HCT116 (cell line): ENCODE data around the gene BEND3.

Source experiments
- CTCF ChIP-seq, 3 experiments: fragments of 200-600 bp in 1 of 3; sonication (generic) in 1 of 3; IDR thresholded peaks in 2 of 3; conservative IDR thresholded peaks in 1 of 3; 2 replicates each; pipeline ENCODE4 v1.5.1; 2012 to 2017; ENCODE audit warnings: low read depth in 2 of 3, low read length in 2 of 3, antibody characterized with exemption in 1 of 3, borderline replicate concordance in 1 of 3, control low read depth in 1 of 3, mild to moderate bottlenecking in 1 of 3, mixed read lengths in 1 of 3, mixed run types in 1 of 3, moderate library complexity in 1 of 3; ENCODE audit not compliant: insufficient read depth in 1 of 3
- EGR1 ChIP-seq: IDR thresholded peaks from 2 replicates; pipeline ENCODE4 v1.6.1; 2012; ENCODE audit warnings: low read depth
- ELF1 ChIP-seq: IDR thresholded peaks from 2 replicates; pipeline ENCODE4 v1.6.1; 2012; ENCODE audit warnings: low read depth, borderline replicate concordance
- EZH2 ChIP-seq: fragments of 200-600 bp; sonication (generic); IDR thresholded peaks from 2 replicates; pipeline ENCODE4 v1.6.1; 2017; ENCODE audit warnings: antibody characterized with exemption, mixed run types
- JUND ChIP-seq: IDR thresholded peaks from 2 replicates; pipeline ENCODE4 v1.6.1; 2012
- POLR2A ChIP-seq: IDR thresholded peaks from 2 replicates; pipeline ENCODE4 v1.7.0; 2011; ENCODE audit warnings: borderline replicate concordance; ENCODE audit not compliant: insufficient read depth, insufficient read length; ENCODE audit errors: extremely low read depth
- POLR2AphosphoS5 ChIP-seq: IDR thresholded peaks from 2 replicates; pipeline ENCODE4 v1.6.1; 2011; ENCODE audit warnings: mild to moderate bottlenecking, low read depth, low read length, moderate library complexity
- RAD21 ChIP-seq: IDR thresholded peaks from 2 replicates; pipeline ENCODE4 v1.6.1; 2012; ENCODE audit warnings: low read depth, mild to moderate bottlenecking
- REST ChIP-seq: IDR thresholded peaks from 2 replicates; pipeline ENCODE4 v1.6.1; 2012; ENCODE audit warnings: low read depth
- ZBTB33 ChIP-seq: IDR thresholded peaks from 2 replicates; pipeline ENCODE4 v1.6.1; 2011; ENCODE audit warnings: mild to moderate bottlenecking, low read length, moderate library complexity; ENCODE audit not compliant: insufficient replicate concordance; ENCODE audit errors: extremely low read depth

GRCh38 chr6:107110200-107110599 lies 5.1 kb downstream of the BEND3 start:
- TF ChIP-seq CTCF (IDR thresholded peaks at IDR 0.05 in 2 of 3, conservative IDR thresholded peaks at IDR 0.05 in 1 of 3; ENCODE audit: borderline replicate concordance in 1 of 3, insufficient read depth in 1 of 3, low read depth in 2 of 3, low read length in 2 of 3) (no peak), POLR2A (no peak), POLR2AphosphoS5 (no peak), EZH2 (no peak), REST (no peak), JUND (no peak), ZBTB33 (no peak), EGR1 (no peak), ELF1 (no peak), RAD21 (no peak)
